DOHH2 (cell line): Measurements from ENCODE around the gene DRD5.

Experiments used
- H3F3A ChIP-seq: fragments of 200-600 bp; sonication (generic), shearing (Covaris generic); 2 replicates; pipeline ENCODE4 v1.6.0; 2016; ENCODE audit warnings: antibody characterized with exemption, mild to moderate bottlenecking; ENCODE audit not compliant: control insufficient read depth, insufficient read depth
- H3K27ac ChIP-seq: fragments of 200-600 bp; sonication (generic); 2 replicates; pipeline ENCODE4 v1.5.1; 2014; ENCODE audit warnings: low read depth, mild to moderate bottlenecking, low read length, moderate library complexity
- H3K27me3 ChIP-seq: fragments of 200-600 bp; sonication (generic); 2 replicates; pipeline ENCODE4 v1.6.1; 2014; ENCODE audit warnings: mild to moderate bottlenecking, low read length, mixed read lengths; ENCODE audit not compliant: control insufficient read depth
- H3K36me3 ChIP-seq: fragments of 200-600 bp; sonication (generic); 2 replicates; pipeline ENCODE4 v1.6.1; 2014; ENCODE audit warnings: mild to moderate bottlenecking, low read length, moderate library complexity, mixed read lengths; ENCODE audit not compliant: control insufficient read depth
- H3K4me1 ChIP-seq: fragments of 200-600 bp; sonication (generic); 2 replicates; pipeline ENCODE4 v1.6.1; 2014; ENCODE audit warnings: mild to moderate bottlenecking, low read length, mixed read lengths; ENCODE audit not compliant: control insufficient read depth
- H3K4me2 ChIP-seq: fragments of 200-600 bp; sonication (generic); 2 replicates; pipeline ENCODE4 v1.6.0; 2014; ENCODE audit warnings: mild to moderate bottlenecking, low read length, moderate library complexity
- H3K4me3 ChIP-seq: fragments of 200-600 bp; sonication (generic); 2 replicates; pipeline ENCODE4 v1.5.1; 2014; ENCODE audit warnings: mild to moderate bottlenecking, low read length, mixed read lengths
- H3K79me2 ChIP-seq: fragments of 200-600 bp; sonication (generic); 2 replicates; pipeline ENCODE4 v1.6.1; 2014; ENCODE audit warnings: mild to moderate bottlenecking, low read length, mixed read lengths; ENCODE audit not compliant: control insufficient read depth
- H3K9me2 ChIP-seq: fragments of 200-600 bp; sonication (generic); replicated peaks from 2 replicates; pipeline ENCODE4 v1.6.1; 2014; ENCODE audit warnings: mild to moderate bottlenecking, low read length, mixed read lengths; ENCODE audit not compliant: control insufficient read depth
- H3K9me3 ChIP-seq: fragments of 200-600 bp; sonication (generic); 2 replicates; pipeline ENCODE4 v1.6.1; 2014; ENCODE audit warnings: antibody characterized with exemption, low read length, mixed read lengths; ENCODE audit not compliant: control insufficient read depth, insufficient read depth
- H4K20me1 ChIP-seq: fragments of 200-600 bp; sonication (generic); 2 replicates; pipeline ENCODE4 v1.6.0; 2014; ENCODE audit warnings: low read depth, mild to moderate bottlenecking, antibody characterized with exemption, low read length, moderate library complexity; ENCODE audit not compliant: control insufficient read depth, insufficient read depth
- EZH2phosphoT487 ChIP-seq: fragments of 200-600 bp; sonication (generic); IDR thresholded peaks from 2 replicates; pipeline ENCODE4 v1.6.1; 2017; ENCODE audit warnings: borderline replicate concordance, mild to moderate bottlenecking, antibody characterized with exemption, low read length, moderate library complexity, mixed read lengths
- TF ChIP-seq, protein P1 (sequence below): fragments of 200-600 bp; sonication (generic); IDR thresholded peaks from one replicate; pipeline ENCODE4 v1.5.1; 2014; ENCODE audit warnings: antibody characterized with exemption, mild to moderate bottlenecking, low read depth, low read length; ENCODE audit not compliant: poor library complexity, severe bottlenecking

DRD5 gene

DNA sequence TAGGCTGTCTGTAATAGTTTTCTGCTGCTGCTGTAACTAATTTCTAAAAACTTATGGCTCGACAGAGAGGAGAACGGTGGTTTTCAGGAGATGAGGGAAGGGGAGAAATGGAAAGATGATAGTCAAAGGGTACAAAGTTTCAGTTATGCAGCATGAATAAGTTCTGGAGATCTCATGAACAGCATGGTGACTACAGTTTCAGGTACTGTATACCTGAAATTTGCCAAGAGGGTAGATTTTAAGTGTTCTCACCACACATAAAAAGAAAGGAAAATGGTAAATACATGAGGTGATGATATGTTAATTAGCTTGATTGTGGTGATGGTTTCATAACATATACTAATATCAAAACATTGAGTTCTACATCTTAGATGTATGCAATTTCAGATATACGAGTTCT is 34.9 kb downstream of the DRD5 start:
- Histone ChIP-seq H3K79me2 (no peaks in the 10 kb centered on the region), H3K9me3 (no peaks in the 10 kb centered on the region), H3K27me3 (peaks cover 5% of the 10 kb centered on the region), H3F3A (no peaks in the 10 kb centered on the region), H3K9me2 (no peaks in the 10 kb centered on the region), H3K4me3 (no peak overlapping the region), H3K27ac (no peak overlapping the region), H3K4me2 (no peak overlapping the region), H3K36me3 (no peaks in the 10 kb centered on the region), H3K4me1 (no peaks in the 10 kb centered on the region), H4K20me1 (no peaks in the 10 kb centered on the region)
- TF ChIP-seq, protein P1, sequence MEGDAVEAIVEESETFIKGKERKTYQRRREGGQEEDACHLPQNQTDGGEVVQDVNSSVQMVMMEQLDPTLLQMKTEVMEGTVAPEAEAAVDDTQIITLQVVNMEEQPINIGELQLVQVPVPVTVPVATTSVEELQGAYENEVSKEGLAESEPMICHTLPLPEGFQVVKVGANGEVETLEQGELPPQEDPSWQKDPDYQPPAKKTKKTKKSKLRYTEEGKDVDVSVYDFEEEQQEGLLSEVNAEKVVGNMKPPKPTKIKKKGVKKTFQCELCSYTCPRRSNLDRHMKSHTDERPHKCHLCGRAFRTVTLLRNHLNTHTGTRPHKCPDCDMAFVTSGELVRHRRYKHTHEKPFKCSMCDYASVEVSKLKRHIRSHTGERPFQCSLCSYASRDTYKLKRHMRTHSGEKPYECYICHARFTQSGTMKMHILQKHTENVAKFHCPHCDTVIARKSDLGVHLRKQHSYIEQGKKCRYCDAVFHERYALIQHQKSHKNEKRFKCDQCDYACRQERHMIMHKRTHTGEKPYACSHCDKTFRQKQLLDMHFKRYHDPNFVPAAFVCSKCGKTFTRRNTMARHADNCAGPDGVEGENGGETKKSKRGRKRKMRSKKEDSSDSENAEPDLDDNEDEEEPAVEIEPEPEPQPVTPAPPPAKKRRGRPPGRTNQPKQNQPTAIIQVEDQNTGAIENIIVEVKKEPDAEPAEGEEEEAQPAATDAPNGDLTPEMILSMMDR, result no peak
- no peak for TF ChIP-seq EZH2phosphoT487

DNA sequence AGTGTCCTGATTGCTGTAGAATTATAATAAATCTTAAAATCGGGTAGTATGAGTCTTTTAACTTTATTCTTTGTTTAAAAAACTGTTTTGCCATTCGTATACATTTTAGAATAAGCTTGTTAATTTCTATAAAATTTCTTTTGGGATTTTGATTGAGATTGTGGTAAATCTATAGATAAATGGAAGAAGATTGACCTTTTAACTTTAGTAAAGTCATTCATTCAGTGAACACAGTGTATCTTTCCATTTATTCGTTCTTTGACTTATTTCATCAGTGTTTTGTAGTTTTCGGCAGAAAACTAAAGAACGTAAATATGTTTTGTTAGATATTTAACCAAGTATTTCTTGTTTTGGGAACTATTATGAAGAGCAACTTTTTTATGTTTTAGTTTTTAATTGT is 38.9 kb downstream of the DRD5 start:
- H3K27me3 ChIP-seq, result no peaks in the 10 kb centered on the region; the same call in 1 of the 2 replicates
- no peak overlapping the region for H3K27ac ChIP-seq
- TF ChIP-seq, protein P1, result no peak
- TF ChIP-seq EZH2phosphoT487, result no peak
- no peaks in the 10 kb centered on the region for H3K9me3 ChIP-seq
- H3K36me3 ChIP-seq, result no peaks in the 10 kb centered on the region
- H3K4me1 ChIP-seq, result no peaks in the 10 kb centered on the region
- no peaks in the 10 kb centered on the region for H3F3A ChIP-seq
- H4K20me1 ChIP-seq, result no peaks in the 10 kb centered on the region
- no peak overlapping the region for H3K4me3 ChIP-seq
- H3K9me2 ChIP-seq, result no peaks in the 10 kb centered on the region
- H3K79me2 ChIP-seq, result no peaks in the 10 kb centered on the region
- H3K4me2 ChIP-seq, result no peak overlapping the region

DNA sequence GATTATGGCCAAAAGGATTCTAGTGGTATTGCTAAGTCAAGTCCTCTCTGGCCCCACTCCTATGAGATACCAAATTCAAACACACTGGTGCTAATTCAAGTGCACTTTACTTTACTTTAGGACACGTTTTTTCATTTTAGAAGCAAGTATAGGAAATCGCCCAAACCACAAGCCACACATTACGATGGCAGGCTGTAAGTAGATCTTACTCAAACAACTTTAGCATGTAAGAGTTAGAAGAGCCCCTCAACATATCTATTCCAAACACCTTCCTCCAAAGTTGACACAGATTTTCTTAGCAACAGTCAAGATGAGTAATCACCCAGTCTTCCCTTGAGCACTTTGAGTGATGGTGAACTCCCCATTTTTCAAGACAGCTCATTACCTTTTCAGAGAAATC is 43.6 kb downstream of the DRD5 start:
- TF ChIP-seq EZH2phosphoT487, result no peak
- TF ChIP-seq, protein P1, result no peak
- no peaks in the 10 kb centered on the region for H3K9me2 ChIP-seq
- no peaks in the 10 kb centered on the region for H3F3A ChIP-seq
- H3K4me2 ChIP-seq, result no peak overlapping the region
- no peaks in the 10 kb centered on the region for H3K9me3 ChIP-seq
- H3K27me3 ChIP-seq, result no peaks in the 10 kb centered on the region; the same call in 1 of the 2 replicates
- no peak overlapping the region for H3K27ac ChIP-seq
- H3K79me2 ChIP-seq, result no peaks in the 10 kb centered on the region
- H3K4me1 ChIP-seq, result no peaks in the 10 kb centered on the region
- no peaks in the 10 kb centered on the region for H4K20me1 ChIP-seq
- H3K4me3 ChIP-seq, result no peak overlapping the region
- no peaks in the 10 kb centered on the region for H3K36me3 ChIP-seq
